Measurements from ENCODE around the gene KLHL29. TPM values are rescaled to one million over a fixed set of nuclear protein-coding genes. Genes with fewer than 3 reads are reported as not detected.

The KLHL29 gene
- total and polyA plus RNA-seq, 5 donors from 2014 or later, result 0.09 to 1.3 (median 0.24) TPM

GRCh38 chr2:23559561-23560239 is 174.7 kb downstream of the KLHL29 start:
- Mint-ChIP-seq H3K9me3 (no peaks in the 10 kb centered on the region), H3K27ac (no peak overlapping the region), H3K36me3 (no peaks in the 10 kb centered on the region), H3K4me1 (no peaks in the 10 kb centered on the region), H3K4me3 (no peak overlapping the region), H3K27me3 (peaks cover 5% of the 10 kb centered on the region)
- no peak overlapping the region for H3K4me3 ChIP-seq (ENCODE audit: low read depth, low read length)
- H3K9me3 ChIP-seq (ENCODE audit: control insufficient read depth in 2 of 2, low read length in 2 of 2), result no peaks in the 10 kb centered on the region
- ATAC-seq (ENCODE audit: low read depth in 2 of 2), result no peak
- no peak overlapping the region for H3K27ac ChIP-seq (ENCODE audit: insufficient read depth, low read length, poor library complexity, severe bottlenecking)
- H3K4me1 ChIP-seq (ENCODE audit: control insufficient read depth, insufficient read depth, low read length, poor library complexity, severe bottlenecking), result no peaks in the 10 kb centered on the region
- H3K36me3 ChIP-seq (ENCODE audit: control insufficient read depth, insufficient read depth, low read length), result no peaks in the 10 kb centered on the region
- H3K27me3 ChIP-seq (ENCODE audit: control insufficient read depth, insufficient read depth, low read length), result no peaks in the 10 kb centered on the region
- DNase-seq, result no peak

DNA sequence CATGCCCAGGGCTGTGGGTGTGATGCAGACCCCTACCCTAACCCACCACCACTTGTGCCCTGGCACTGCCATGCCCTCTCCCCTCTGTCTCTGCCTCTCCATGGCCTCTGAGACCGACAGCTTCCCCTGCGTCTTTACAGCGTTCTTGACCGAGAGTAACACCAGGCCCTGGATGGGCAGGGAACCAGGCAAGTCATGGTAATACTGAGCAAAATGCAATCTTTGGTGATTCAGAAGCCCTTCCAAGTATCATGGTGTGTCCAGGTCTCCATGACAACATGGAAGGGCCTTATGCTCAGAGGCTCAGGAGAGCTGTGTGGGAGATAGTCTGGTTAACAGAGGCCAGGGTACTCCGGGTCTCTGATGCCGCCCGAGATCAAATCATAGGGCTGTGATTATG is 176.1 kb downstream of the KLHL29 start:
- Histone ChIP-seq H3K27me3 (ENCODE audit: control insufficient read depth, insufficient read depth, low read length) (no peaks in the 10 kb centered on the region), H3K4me3 (ENCODE audit: low read depth, low read length) (no peak overlapping the region), H3K27ac (ENCODE audit: insufficient read depth, low read length, poor library complexity, severe bottlenecking) (no peak overlapping the region), H3K9me3 (ENCODE audit: control insufficient read depth in 2 of 2, low read length in 2 of 2) (no peaks in the 10 kb centered on the region), H3K4me1 (ENCODE audit: control insufficient read depth, insufficient read depth, low read length, poor library complexity, severe bottlenecking) (no peaks in the 10 kb centered on the region), H3K36me3 (ENCODE audit: control insufficient read depth, insufficient read depth, low read length) (no peaks in the 10 kb centered on the region)
- Mint-ChIP-seq H3K27ac (no peak overlapping the region), H3K36me3 (no peaks in the 10 kb centered on the region), H3K27me3 (peaks cover 5% of the 10 kb centered on the region), H3K4me3 (no peak overlapping the region), H3K9me3 (no peaks in the 10 kb centered on the region), H3K4me1 (no peaks in the 10 kb centered on the region)
- DNase-seq, result no peak
- ATAC-seq (ENCODE audit: low read depth in 2 of 2), result no peak

- ATAC-seq (ENCODE audit: low read depth in 2 of 2) (no peak), DNase-seq (no peak)
- Mint-ChIP-seq H3K36me3 (no peaks in the 10 kb centered on the region), H3K27me3 (peaks cover 5% of the 10 kb centered on the region), H3K4me1 (no peaks in the 10 kb centered on the region), H3K4me3 (no peak overlapping the region), H3K9me3 (no peaks in the 10 kb centered on the region), H3K27ac (no peak overlapping the region)
- Histone ChIP-seq H3K27ac (ENCODE audit: insufficient read depth, low read length, poor library complexity, severe bottlenecking) (no peak overlapping the region), H3K36me3 (ENCODE audit: control insufficient read depth, insufficient read depth, low read length) (no peaks in the 10 kb centered on the region), H3K4me3 (ENCODE audit: low read depth, low read length) (no peak overlapping the region), H3K4me1 (ENCODE audit: control insufficient read depth, insufficient read depth, low read length, poor library complexity, severe bottlenecking) (no peaks in the 10 kb centered on the region), H3K9me3 (ENCODE audit: control insufficient read depth in 2 of 2, low read length in 2 of 2) (no peaks in the 10 kb centered on the region), H3K27me3 (ENCODE audit: control insufficient read depth, insufficient read depth, low read length) (no peaks in the 10 kb centered on the region)
Measured at GRCh38 chr2:23561544-23561943, 176.6 kb downstream of the KLHL29 start.

DNA sequence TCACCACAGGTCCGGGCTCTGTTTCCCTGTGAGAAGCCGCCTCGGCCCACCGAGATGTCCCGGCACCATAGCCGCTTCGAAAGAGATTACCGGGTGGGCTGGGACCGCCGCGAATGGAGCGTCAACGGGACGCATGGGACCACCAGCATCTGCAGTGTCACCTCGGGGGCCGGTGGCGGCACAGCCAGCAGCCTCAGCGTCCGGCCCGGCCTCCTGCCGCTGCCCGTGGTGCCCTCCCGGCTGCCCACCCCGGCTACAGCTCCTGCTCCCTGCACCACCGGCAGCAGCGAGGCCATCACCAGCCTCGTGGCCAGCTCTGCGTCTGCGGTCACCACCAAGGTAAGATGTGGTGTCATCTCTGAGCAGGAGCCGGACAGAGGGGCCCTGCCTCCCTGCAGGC is 177.2 kb downstream of the KLHL29 start:
- Histone ChIP-seq H3K36me3 (ENCODE audit: control insufficient read depth, insufficient read depth, low read length) (no peaks in the 10 kb centered on the region), H3K9me3 (ENCODE audit: control insufficient read depth in 2 of 2, low read length in 2 of 2) (no peaks in the 10 kb centered on the region), H3K4me1 (ENCODE audit: control insufficient read depth, insufficient read depth, low read length, poor library complexity, severe bottlenecking) (no peaks in the 10 kb centered on the region), H3K27ac (ENCODE audit: insufficient read depth, low read length, poor library complexity, severe bottlenecking) (no peak overlapping the region), H3K4me3 (ENCODE audit: low read depth, low read length) (no peak overlapping the region), H3K27me3 (ENCODE audit: control insufficient read depth, insufficient read depth, low read length) (no peaks in the 10 kb centered on the region)
- Mint-ChIP-seq H3K4me3 (no peak overlapping the region), H3K27ac (no peak overlapping the region), H3K4me1 (no peaks in the 10 kb centered on the region), H3K36me3 (no peaks in the 10 kb centered on the region), H3K27me3 (peaks cover 5% of the 10 kb centered on the region), H3K9me3 (no peaks in the 10 kb centered on the region)
- DNase-seq (no peak), ATAC-seq (ENCODE audit: low read depth in 2 of 2) (no peak)

DNA sequence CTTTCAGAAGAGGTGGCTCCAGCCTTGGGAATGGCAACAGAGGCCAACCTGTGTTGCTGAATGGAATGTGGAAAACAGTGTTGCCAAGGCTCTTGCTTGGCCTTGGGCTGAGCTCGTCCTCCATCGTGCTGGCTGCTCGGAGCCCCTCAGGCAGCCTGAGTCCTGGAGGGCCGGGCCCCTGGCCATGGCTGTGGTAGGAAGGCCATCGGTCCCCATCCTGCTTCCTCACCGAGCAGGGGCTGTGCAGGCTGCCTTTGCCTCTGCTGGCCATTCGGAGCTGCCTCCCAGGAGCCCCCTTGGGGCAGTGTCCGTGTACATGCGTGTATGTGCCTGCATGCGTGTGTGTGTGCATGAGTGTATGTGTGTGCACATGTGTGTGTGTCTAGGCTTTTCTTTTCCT is 178.2 kb downstream of the KLHL29 start:
- Mint-ChIP-seq H3K4me1 (no peaks in the 10 kb centered on the region), H3K27me3 (peaks cover 2% of the 10 kb centered on the region), H3K4me3 (no peak overlapping the region), H3K27ac (no peak overlapping the region), H3K36me3 (no peaks in the 10 kb centered on the region), H3K9me3 (no peaks in the 10 kb centered on the region)
- no peaks in the 10 kb centered on the region for H3K27me3 ChIP-seq (ENCODE audit: control insufficient read depth, insufficient read depth, low read length)
- no peak overlapping the region for H3K4me3 ChIP-seq (ENCODE audit: low read depth, low read length)
- H3K36me3 ChIP-seq (ENCODE audit: control insufficient read depth, insufficient read depth, low read length), result no peaks in the 10 kb centered on the region
- DNase-seq (no peak), ATAC-seq (ENCODE audit: low read depth in 2 of 2) (no peak)
- no peaks in the 10 kb centered on the region for H3K9me3 ChIP-seq (ENCODE audit: control insufficient read depth in 2 of 2, low read length in 2 of 2)
- H3K4me1 ChIP-seq (ENCODE audit: control insufficient read depth, insufficient read depth, low read length, poor library complexity, severe bottlenecking), result no peaks in the 10 kb centered on the region
- H3K27ac ChIP-seq (ENCODE audit: insufficient read depth, low read length, poor library complexity, severe bottlenecking), result no peak overlapping the region

GRCh38 chr2:23563673-23564614 is 179.0 kb downstream of the KLHL29 start:
- Histone ChIP-seq H3K36me3 (ENCODE audit: control insufficient read depth, insufficient read depth, low read length) (no peaks in the 10 kb centered on the region), H3K27me3 (ENCODE audit: control insufficient read depth, insufficient read depth, low read length) (peaks cover 1% of the 10 kb centered on the region), H3K4me1 (ENCODE audit: control insufficient read depth, insufficient read depth, low read length, poor library complexity, severe bottlenecking) (no peaks in the 10 kb centered on the region), H3K9me3 (ENCODE audit: control insufficient read depth in 2 of 2, low read length in 2 of 2) (no peaks in the 10 kb centered on the region), H3K27ac (ENCODE audit: insufficient read depth, low read length, poor library complexity, severe bottlenecking) (no peak overlapping the region), H3K4me3 (ENCODE audit: low read depth, low read length) (no peak overlapping the region)
- Mint-ChIP-seq H3K36me3 (no peaks in the 10 kb centered on the region), H3K27me3 (no peaks in the 10 kb centered on the region), H3K4me3 (no peak overlapping the region), H3K27ac (no peak overlapping the region), H3K9me3 (no peaks in the 10 kb centered on the region), H3K4me1 (no peaks in the 10 kb centered on the region)
- DNase-seq (no peak), ATAC-seq (ENCODE audit: low read depth in 2 of 2) (no peak)

DNA sequence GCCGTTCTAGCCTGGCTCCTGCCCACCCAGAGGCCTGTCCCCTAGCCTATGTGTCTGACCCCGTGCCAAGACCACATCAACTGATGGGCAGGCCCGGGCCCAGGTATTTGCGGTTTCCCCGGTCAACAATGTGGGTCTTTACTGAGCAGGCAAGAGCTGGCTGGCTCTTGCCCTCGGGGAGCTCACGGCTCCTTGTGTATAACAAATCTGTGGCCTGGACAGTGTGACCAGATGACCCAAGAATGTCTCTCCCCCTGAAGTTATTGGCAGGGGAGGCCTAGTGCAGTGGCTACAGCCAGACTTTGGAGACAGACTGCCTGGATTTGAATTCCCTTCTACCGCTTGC is 179.6 kb downstream of the KLHL29 start:
- Histone ChIP-seq H3K9me3 (ENCODE audit: control insufficient read depth in 2 of 2, low read length in 2 of 2) (no peaks in the 10 kb centered on the region), H3K4me1 (ENCODE audit: control insufficient read depth, insufficient read depth, low read length, poor library complexity, severe bottlenecking) (no peaks in the 10 kb centered on the region), H3K27ac (ENCODE audit: insufficient read depth, low read length, poor library complexity, severe bottlenecking) (no peak overlapping the region), H3K36me3 (ENCODE audit: control insufficient read depth, insufficient read depth, low read length) (no peaks in the 10 kb centered on the region), H3K27me3 (ENCODE audit: control insufficient read depth, insufficient read depth, low read length) (peaks cover 2% of the 10 kb centered on the region), H3K4me3 (ENCODE audit: low read depth, low read length) (no peak overlapping the region)
- DNase-seq (no peak), ATAC-seq (ENCODE audit: low read depth in 2 of 2) (no peak)
- no peaks in the 10 kb centered on the region for H3K4me1 Mint-ChIP-seq
- no peaks in the 10 kb centered on the region for H3K36me3 Mint-ChIP-seq
- no peak overlapping the region for H3K4me3 Mint-ChIP-seq
- H3K9me3 Mint-ChIP-seq, result no peaks in the 10 kb centered on the region
- no peaks in the 10 kb centered on the region for H3K27me3 Mint-ChIP-seq
- H3K27ac Mint-ChIP-seq, result no peak overlapping the region

GRCh38 chr2:23565374-23565773 is 180.4 kb downstream of the KLHL29 start:
- H3K9me3 Mint-ChIP-seq, result no peaks in the 10 kb centered on the region
- no peaks in the 10 kb centered on the region for H3K36me3 ChIP-seq (ENCODE audit: control insufficient read depth, insufficient read depth, low read length)

More at GRCh38 chr2:23565374-23565773, 180.4 kb downstream of the KLHL29 start:
- H3K4me3 ChIP-seq (ENCODE audit: low read depth, low read length), result no peak overlapping the region
- Mint-ChIP-seq H3K4me1 (no peaks in the 10 kb centered on the region), H3K36me3 (no peaks in the 10 kb centered on the region), H3K27me3 (peaks cover 4% of the 10 kb centered on the region), H3K27ac (no peak overlapping the region), H3K4me3 (no peak overlapping the region)
- no peaks in the 10 kb centered on the region for H3K9me3 ChIP-seq (ENCODE audit: control insufficient read depth in 2 of 2, low read length in 2 of 2)
- DNase-seq, result no peak
- H3K27me3 ChIP-seq (ENCODE audit: control insufficient read depth, insufficient read depth, low read length), result peaks cover 2% of the 10 kb centered on the region
- H3K27ac ChIP-seq (ENCODE audit: insufficient read depth, low read length, poor library complexity, severe bottlenecking), result no peak overlapping the region
- no peak for ATAC-seq (ENCODE audit: low read depth in 2 of 2)
- no peaks in the 10 kb centered on the region for H3K4me1 ChIP-seq (ENCODE audit: control insufficient read depth, insufficient read depth, low read length, poor library complexity, severe bottlenecking)
